HepG2 (cell line): ENCODE data around the gene UBXN1. TPM values are rescaled to one million over a fixed set of nuclear protein-coding genes. Genes with fewer than 3 reads are reported as not detected.

Experiments used
- HOXD1 ChIP-seq: sonication (generic); formaldehyde crosslinking; IDR thresholded peaks from 2 replicates; pipeline ENCODE4 v1.5.0; 2020; ENCODE audit warnings: missing genetic modification reagents
- ISL2 ChIP-seq: sonication (generic); formaldehyde crosslinking; IDR thresholded peaks from 2 replicates; pipeline ENCODE4 v1.5.0; 2020; ENCODE audit warnings: missing genetic modification reagents
- ISX ChIP-seq: sonication (generic); formaldehyde crosslinking; conservative IDR thresholded peaks from 2 replicates; pipeline ENCODE4 v1.5.0; 2020; ENCODE audit warnings: missing genetic modification reagents
- MLLT10 ChIP-seq: sonication (generic); formaldehyde crosslinking; IDR thresholded peaks from 2 replicates; pipeline ENCODE4 v1.4.0; 2020; ENCODE audit warnings: missing genetic modification reagents
- NCOA5 ChIP-seq: sonication (generic); formaldehyde crosslinking; IDR thresholded peaks from 2 replicates; pipeline ENCODE4 v1.4.0; 2020; ENCODE audit warnings: missing genetic modification reagents
- PAF1 ChIP-seq: IDR thresholded peaks from 2 replicates; pipeline ENCODE4 v1.6.1; 2016; ENCODE audit warnings: missing genetic modification reagents, missing compliant biosample characterization
- RBAK ChIP-seq: sonication (generic); formaldehyde crosslinking; IDR thresholded peaks from 2 replicates; pipeline ENCODE4 v1.5.1; 2020; ENCODE audit warnings: mild to moderate bottlenecking, missing genetic modification reagents
- RCOR2 ChIP-seq: IDR thresholded peaks from 2 replicates; pipeline ENCODE4 v1.6.1; 2016; ENCODE audit warnings: missing biosample characterization, missing genetic modification reagents
- SAP130 ChIP-seq: IDR thresholded peaks from 2 replicates; pipeline ENCODE4 v1.6.1; 2016; ENCODE audit warnings: low read depth
- SMAD1 ChIP-seq: sonication (generic); formaldehyde crosslinking; IDR thresholded peaks from 2 replicates; pipeline ENCODE4 v1.4.0; 2020; ENCODE audit warnings: missing genetic modification reagents, low read depth, mild to moderate bottlenecking, borderline replicate concordance
- SPEN ChIP-seq: sonication (generic); formaldehyde crosslinking; IDR thresholded peaks from 2 replicates; pipeline ENCODE4 v1.5.1; 2020; ENCODE audit warnings: low read depth, mild to moderate bottlenecking, missing genetic modification reagents
- SRY ChIP-seq: sonication (generic); formaldehyde crosslinking; IDR thresholded peaks from 2 replicates; pipeline ENCODE4 v1.8.0; 2022; ENCODE audit warnings: mild to moderate bottlenecking, missing genetic modification reagents
- STAG1 ChIP-seq: sonication (generic); formaldehyde crosslinking; IDR thresholded peaks from 2 replicates; pipeline ENCODE4 v1.4.0; 2020; ENCODE audit warnings: missing genetic modification reagents
- TARDBP ChIP-seq: sonication (generic); formaldehyde crosslinking; IDR thresholded peaks from 2 replicates; pipeline ENCODE4 v1.8.0; 2022; ENCODE audit warnings: mild to moderate bottlenecking, missing genetic modification reagents
- TBL1XR1 ChIP-seq: fragments of 150-350 bp; IDR thresholded peaks from 2 replicates; pipeline ENCODE4 v1.6.1; 2014; ENCODE audit warnings: borderline replicate concordance, low read length; ENCODE audit not compliant: partially characterized antibody
- ZNF20 ChIP-seq: sonication (generic); formaldehyde crosslinking; IDR thresholded peaks from 2 replicates; pipeline ENCODE4 v1.4.0; 2020; ENCODE audit warnings: mild to moderate bottlenecking, moderate library complexity, missing genetic modification reagents
- ZNF296 ChIP-seq: sonication (generic); formaldehyde crosslinking; conservative IDR thresholded peaks from 2 replicates; pipeline ENCODE4 v1.5.0; 2020; ENCODE audit warnings: mild to moderate bottlenecking, missing genetic modification reagents
- ZNF563 ChIP-seq: sonication (generic); formaldehyde crosslinking; IDR thresholded peaks from 2 replicates; pipeline ENCODE4 v1.8.0; 2022; ENCODE audit warnings: mild to moderate bottlenecking, moderate library complexity, missing genetic modification reagents
- ZNF746 ChIP-seq: sonication (generic); formaldehyde crosslinking; IDR thresholded peaks from 2 replicates; pipeline ENCODE4 v1.8.0; 2022; ENCODE audit warnings: mild to moderate bottlenecking, missing genetic modification reagents
- polyA plus RNA-seq, 8 experiments: library from polyadenylated mRNA; depleted of rRNA in 3 of 8; stranded (reverse) in 7 of 8; unstranded in 1 of 8; fragments of >200 nt; fragmentation: Illumina TruSeq in 4 of 8; extraction: Trizol in 4 of 8; gene quantifications; 2 replicates each; pipeline versions ENCODE4 v1.2.1 to v1.2.3, GENCODE V29; 2011 to 2016; ENCODE audit warnings: low read depth in 4 of 8, missing spikeins in 1 of 8, mixed read lengths in 1 of 8; ENCODE audit not compliant: insufficient read depth in 1 of 8
- total RNA-seq, 5 experiments: library from RNA; depleted of rRNA; stranded (reverse); fragments of >200 nt; fragmentation: Illumina TruSeq; extraction: Trizol; gene quantifications; 2 replicates each; pipeline ENCODE4 v1.2.3, GENCODE V29; 2016; ENCODE audit warnings: low read depth in 1 of 5
- TF ChIP-seq, protein P1 (sequence below): sonication (generic); formaldehyde crosslinking; IDR thresholded peaks from 2 replicates; pipeline ENCODE4 v1.5.0; 2020; ENCODE audit warnings: mild to moderate bottlenecking, missing genetic modification reagents, moderate library complexity
- TF ChIP-seq, protein P2 (sequence below): sonication (generic); formaldehyde crosslinking; IDR thresholded peaks from 2 replicates; pipeline ENCODE4 v1.4.0; 2020; ENCODE audit warnings: low read depth, mild to moderate bottlenecking, missing genetic modification reagents
- TF ChIP-seq, protein P3 (sequence below): sonication (generic); formaldehyde crosslinking; IDR thresholded peaks from 2 replicates; pipeline ENCODE4 v1.4.0; 2020; ENCODE audit warnings: missing genetic modification reagents
- TF ChIP-seq, protein P4 (sequence below): sonication (generic); formaldehyde crosslinking; IDR thresholded peaks from 2 replicates; pipeline ENCODE4 v1.4.0; 2020; ENCODE audit warnings: missing genetic modification reagents

Gene UBXN1
- total and polyA plus RNA-seq, 2 of the 13 experiments (the other 11 are each of a cell fraction or from before 2014, with no cell fraction given) = 47.5 to 52.4 TPM

DNA sequence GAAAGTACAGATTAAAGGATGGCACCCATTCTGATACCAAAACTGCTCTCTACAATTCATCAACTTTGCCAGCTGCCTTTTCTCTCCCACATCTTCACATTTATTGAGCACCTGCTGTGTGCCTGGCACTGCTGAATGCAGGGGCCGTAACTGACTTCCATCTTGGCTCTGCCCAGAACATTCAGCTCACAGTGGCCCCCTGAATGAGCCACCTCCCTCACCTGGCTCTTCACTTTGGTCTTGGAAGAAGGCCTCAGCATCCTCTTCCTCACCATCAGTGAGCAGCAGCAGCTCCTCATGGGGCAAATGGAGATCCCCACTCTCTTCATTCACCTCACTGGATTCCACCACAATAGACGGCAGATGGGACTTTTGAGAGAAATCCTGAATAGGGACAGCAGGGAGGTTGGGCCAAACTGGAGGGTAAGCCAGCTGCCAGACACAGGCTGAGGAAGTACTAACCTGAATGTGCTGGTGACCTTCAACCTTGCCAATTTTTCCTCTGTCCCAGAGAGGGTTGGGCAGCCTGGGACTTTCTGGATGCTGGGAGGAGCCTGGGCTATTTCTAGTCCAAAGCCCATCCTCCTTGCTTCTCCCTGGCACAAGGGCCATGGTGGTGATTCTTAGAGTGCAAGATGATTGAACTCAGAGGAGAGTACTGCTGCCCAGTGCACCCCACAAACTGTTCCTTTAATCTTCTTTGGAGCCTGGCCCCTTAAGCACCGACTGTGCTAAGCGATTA is 9.3 kb downstream of the UBXN1 start (continued):
- no peak for TF ChIP-seq HOXD1 (CRISPR knock-in tag)
- no peak for TF ChIP-seq PAF1 (CRISPR knock-in tag)
- TF ChIP-seq RCOR2 (CRISPR knock-in tag) = no peak
- TF ChIP-seq SPEN (CRISPR knock-in tag) = no peak
- TF ChIP-seq NCOA5 (CRISPR knock-in tag) = no peak
- TF ChIP-seq SAP130 (CRISPR knock-in tag) = 0 out of 2 replicates have a peak, but pooled peaks have one; percentile 11
- no peak for TF ChIP-seq SRY (CRISPR knock-in tag)
- TF ChIP-seq RBAK = no peak
- no peak for TF ChIP-seq ZNF296 (CRISPR knock-in tag)
- TF ChIP-seq TARDBP (CRISPR knock-in tag) = no peak
- no peak for TF ChIP-seq ISL2 (CRISPR knock-in tag)
- no peak for TF ChIP-seq ZNF746 (CRISPR knock-in tag)
- no peak for TF ChIP-seq SMAD1 (CRISPR knock-in tag)
- no peak for TF ChIP-seq ZNF563
- TF ChIP-seq, protein P1, sequence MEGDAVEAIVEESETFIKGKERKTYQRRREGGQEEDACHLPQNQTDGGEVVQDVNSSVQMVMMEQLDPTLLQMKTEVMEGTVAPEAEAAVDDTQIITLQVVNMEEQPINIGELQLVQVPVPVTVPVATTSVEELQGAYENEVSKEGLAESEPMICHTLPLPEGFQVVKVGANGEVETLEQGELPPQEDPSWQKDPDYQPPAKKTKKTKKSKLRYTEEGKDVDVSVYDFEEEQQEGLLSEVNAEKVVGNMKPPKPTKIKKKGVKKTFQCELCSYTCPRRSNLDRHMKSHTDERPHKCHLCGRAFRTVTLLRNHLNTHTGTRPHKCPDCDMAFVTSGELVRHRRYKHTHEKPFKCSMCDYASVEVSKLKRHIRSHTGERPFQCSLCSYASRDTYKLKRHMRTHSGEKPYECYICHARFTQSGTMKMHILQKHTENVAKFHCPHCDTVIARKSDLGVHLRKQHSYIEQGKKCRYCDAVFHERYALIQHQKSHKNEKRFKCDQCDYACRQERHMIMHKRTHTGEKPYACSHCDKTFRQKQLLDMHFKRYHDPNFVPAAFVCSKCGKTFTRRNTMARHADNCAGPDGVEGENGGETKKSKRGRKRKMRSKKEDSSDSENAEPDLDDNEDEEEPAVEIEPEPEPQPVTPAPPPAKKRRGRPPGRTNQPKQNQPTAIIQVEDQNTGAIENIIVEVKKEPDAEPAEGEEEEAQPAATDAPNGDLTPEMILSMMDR (CRISPR knock-in tag) = no peak
- no peak for TF ChIP-seq MLLT10 (CRISPR knock-in tag)
- TF ChIP-seq ZNF20 (CRISPR knock-in tag) = no peak
- TF ChIP-seq, protein P2, sequence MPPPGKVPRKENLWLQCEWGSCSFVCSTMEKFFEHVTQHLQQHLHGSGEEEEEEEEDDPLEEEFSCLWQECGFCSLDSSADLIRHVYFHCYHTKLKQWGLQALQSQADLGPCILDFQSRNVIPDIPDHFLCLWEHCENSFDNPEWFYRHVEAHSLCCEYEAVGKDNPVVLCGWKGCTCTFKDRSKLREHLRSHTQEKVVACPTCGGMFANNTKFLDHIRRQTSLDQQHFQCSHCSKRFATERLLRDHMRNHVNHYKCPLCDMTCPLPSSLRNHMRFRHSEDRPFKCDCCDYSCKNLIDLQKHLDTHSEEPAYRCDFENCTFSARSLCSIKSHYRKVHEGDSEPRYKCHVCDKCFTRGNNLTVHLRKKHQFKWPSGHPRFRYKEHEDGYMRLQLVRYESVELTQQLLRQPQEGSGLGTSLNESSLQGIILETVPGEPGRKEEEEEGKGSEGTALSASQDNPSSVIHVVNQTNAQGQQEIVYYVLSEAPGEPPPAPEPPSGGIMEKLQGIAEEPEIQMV (CRISPR knock-in tag) = no peak
- TF ChIP-seq, protein P3, sequence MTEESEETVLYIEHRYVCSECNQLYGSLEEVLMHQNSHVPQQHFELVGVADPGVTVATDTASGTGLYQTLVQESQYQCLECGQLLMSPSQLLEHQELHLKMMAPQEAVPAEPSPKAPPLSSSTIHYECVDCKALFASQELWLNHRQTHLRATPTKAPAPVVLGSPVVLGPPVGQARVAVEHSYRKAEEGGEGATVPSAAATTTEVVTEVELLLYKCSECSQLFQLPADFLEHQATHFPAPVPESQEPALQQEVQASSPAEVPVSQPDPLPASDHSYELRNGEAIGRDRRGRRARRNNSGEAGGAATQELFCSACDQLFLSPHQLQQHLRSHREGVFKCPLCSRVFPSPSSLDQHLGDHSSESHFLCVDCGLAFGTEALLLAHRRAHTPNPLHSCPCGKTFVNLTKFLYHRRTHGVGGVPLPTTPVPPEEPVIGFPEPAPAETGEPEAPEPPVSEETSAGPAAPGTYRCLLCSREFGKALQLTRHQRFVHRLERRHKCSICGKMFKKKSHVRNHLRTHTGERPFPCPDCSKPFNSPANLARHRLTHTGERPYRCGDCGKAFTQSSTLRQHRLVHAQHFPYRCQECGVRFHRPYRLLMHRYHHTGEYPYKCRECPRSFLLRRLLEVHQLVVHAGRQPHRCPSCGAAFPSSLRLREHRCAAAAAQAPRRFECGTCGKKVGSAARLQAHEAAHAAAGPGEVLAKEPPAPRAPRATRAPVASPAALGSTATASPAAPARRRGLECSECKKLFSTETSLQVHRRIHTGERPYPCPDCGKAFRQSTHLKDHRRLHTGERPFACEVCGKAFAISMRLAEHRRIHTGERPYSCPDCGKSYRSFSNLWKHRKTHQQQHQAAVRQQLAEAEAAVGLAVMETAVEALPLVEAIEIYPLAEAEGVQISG (CRISPR knock-in tag) = peak; percentile 59
- TF ChIP-seq TBL1XR1 = no peak
- TF ChIP-seq, protein P4, sequence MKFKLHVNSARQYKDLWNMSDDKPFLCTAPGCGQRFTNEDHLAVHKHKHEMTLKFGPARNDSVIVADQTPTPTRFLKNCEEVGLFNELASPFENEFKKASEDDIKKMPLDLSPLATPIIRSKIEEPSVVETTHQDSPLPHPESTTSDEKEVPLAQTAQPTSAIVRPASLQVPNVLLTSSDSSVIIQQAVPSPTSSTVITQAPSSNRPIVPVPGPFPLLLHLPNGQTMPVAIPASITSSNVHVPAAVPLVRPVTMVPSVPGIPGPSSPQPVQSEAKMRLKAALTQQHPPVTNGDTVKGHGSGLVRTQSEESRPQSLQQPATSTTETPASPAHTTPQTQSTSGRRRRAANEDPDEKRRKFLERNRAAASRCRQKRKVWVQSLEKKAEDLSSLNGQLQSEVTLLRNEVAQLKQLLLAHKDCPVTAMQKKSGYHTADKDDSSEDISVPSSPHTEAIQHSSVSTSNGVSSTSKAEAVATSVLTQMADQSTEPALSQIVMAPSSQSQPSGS (CRISPR knock-in tag) = no peak
- no peak for TF ChIP-seq STAG1
- TF ChIP-seq ISX (CRISPR knock-in tag) = no peak
